ENCODE data around the gene EFHC1. TPM values are rescaled to one million over a fixed set of nuclear protein-coding genes. Genes with fewer than 3 reads are reported as not detected.

The EFHC1 gene
- total RNA-seq, 2 donors from 2014 or later: 11.5 to 17.4 TPM

Other genes with a start within 250 kb of the EFHC1 start
- not detected for gene IL17A, start 234.0 kb upstream of the EFHC1 start, total RNA-seq
- not detected for gene IL17F, start 175.8 kb upstream of the EFHC1 start, total RNA-seq
- gene MCM3, start 135.6 kb upstream of the EFHC1 start, total RNA-seq: 10 to 100 TPM; 15.6 to 21.4 TPM
- 1 to 10 TPM; 4.0 to 4.9 TPM for gene PAQR8, start 58.2 kb upstream of the EFHC1 start, total RNA-seq
- gene TRAM2, start 156.7 kb downstream of the EFHC1 start, total RNA-seq: 1 to 10 TPM; 6.7 to 7.9 TPM